ENCODE measurements around the gene BRD3OS.

DNA sequence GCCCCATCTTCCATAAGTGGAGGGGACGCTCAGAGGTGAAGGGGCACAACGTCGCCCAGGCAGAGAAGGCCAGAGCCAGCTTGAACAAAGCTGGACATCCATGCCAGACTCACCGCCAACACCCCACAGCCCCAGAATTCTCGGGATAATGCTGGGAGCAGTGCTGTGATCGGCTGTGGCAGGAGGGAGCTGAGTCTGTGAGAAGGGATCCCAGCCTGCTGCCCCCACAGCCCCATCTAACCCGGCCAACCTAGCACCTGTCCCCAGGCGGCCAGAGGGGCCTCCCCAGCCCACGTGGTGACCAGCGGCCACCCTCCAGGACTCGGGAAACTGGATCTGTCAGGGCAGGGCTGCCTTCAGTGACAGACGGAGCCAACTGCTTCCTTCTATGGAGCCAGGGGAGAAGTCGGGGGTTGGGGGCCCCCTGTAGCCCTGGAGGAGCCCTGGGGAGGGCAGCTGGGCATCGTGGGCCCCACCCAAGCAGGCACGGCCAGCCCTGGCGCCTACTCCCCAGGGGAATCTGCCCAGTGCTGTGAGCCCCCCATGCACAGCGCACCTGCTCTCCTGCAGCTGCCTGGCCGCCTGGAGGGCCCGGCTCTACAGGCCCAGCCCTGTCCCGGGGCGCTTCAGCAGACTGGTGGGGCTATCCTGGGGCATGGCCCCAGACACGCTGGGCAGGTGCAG is 36.5 kb downstream of the BRD3OS start:
- TF ChIP-seq CTCF (IDR thresholded peaks at IDR 0.05) (no peak), POLR2A (IDR thresholded peaks at IDR 0.05) (no peak)
